ENCODE data around the gene SMARCAL1.
"Not testable (repeated sequence)": the region's sequence is repeated elsewhere in the genome, so short reads cannot be mapped to it uniquely, and the experiment has no call there.

SMARCAL1 gene

DNA sequence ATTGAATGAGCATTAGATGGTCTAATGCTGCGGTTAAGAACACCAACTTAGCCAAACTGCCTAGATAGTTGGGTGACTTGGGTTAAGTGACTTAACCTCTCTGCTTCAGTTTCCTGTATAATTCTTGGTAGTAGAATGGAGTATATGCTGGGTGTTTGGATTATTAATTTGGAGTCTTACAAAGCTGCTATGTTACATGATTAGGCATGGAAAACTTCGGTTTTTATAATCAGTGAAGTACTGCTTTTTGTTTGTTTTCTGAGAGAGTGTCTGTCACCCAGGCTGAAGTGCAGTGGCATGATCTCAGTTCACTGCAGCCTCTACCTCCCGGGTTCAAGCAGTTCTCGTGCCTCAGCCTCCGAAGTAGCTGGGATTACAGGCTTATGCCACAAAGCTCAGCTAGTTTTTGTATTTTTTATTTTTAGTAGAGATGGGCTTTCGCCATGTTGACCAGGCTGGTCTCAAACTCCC lies 90.9 kb downstream of the SMARCAL1 start:
- DNase-seq: no peak

DNA sequence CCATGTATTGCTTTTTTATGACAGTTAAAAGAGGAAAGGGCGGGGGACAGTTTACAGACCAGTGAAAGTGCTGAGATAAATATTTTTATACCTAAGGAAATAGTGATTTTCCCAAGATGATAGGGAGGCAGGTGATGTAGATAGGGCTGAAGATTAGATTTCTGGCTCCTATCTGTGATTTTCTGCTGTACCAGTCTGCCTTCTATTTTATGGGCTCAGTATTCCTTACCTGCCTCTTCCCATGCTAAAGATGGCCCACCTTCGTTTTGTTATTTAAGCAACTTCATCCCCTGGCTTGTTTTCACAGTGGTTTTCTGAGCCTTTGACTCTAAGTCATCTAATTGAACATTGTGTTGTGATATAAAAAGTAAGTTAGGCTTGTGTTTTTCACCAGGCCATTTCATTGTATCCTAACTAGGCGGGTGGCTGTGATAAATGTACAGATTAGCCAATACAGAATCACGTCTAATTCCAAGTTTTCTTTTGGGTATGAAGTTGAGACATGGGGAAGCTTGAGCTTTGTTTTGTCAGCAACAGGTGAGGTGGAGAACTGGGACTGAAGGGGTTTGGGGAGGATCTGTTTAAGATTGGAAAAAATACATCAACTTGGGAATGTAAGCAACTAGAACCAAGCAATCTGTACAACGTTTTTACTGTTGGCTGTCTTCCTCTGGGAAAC lies 91.6 kb downstream of the SMARCAL1 start:
- no peak for DNase-seq

DNA sequence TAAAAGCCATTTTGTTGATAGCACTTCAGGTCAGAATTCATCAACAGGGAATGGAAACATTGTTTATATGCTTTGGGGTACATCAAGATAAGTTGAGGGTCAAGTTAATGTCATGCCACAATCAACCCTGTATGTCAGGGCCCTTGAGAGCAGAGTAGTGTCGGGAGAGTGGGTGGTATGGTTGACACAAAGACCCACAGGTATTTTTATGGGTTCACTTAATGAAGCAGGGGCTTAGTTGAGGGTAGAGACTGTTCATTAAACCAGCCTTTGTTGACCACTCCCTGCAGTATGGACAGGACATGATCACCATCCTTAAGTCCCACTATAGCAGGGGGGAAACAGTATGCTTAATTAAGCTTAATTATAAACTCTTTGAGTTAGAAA lies 92.1 kb downstream of the SMARCAL1 start:
- no peak for DNase-seq

DNA sequence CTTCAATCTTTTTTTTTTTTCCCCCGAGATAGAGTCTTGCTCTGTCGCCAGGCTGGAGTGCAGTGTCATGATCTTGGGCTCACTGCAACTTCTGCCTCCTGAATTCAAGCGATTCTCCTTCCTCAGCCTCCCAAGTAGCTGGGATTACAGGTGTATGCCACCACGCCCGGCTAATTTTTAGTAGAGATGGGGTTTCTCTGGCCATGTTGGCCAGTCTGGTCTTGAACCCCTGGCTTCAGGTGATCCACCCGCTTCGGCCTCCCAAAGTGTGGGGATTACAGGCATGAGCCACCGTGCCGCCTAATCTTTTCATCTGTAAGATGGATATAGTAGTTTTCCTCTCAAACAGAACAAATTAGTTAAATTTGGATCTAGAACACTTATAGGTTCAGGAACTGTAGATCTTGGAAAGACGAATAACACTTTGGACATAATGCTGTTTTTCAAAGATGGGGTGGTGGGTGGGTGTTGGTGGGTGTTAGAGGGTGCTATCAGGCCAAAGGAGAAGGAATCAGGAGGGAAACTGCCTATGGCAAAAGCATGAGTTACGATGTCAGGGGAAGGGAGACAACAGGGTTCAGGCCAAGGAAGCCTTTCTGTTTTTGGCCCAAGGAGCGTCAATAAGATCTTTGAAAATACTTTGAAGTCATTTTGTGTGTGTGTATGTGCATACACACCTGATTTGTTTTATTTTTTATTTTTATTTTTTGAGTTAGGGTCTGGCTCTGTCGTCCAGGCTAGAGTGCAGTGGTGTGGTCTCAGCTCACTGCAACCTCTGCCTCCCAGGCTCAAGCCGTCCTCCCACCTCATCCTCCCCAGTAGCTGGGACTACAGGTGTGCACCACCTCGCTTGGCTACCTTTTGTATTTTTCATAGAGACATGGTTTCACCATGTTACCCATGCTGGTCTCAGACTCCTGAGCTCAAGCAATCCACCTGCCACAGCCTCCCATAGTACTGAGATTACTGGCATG lies 93.1 kb downstream of the SMARCAL1 start:
- DNase-seq: no peak

DNA sequence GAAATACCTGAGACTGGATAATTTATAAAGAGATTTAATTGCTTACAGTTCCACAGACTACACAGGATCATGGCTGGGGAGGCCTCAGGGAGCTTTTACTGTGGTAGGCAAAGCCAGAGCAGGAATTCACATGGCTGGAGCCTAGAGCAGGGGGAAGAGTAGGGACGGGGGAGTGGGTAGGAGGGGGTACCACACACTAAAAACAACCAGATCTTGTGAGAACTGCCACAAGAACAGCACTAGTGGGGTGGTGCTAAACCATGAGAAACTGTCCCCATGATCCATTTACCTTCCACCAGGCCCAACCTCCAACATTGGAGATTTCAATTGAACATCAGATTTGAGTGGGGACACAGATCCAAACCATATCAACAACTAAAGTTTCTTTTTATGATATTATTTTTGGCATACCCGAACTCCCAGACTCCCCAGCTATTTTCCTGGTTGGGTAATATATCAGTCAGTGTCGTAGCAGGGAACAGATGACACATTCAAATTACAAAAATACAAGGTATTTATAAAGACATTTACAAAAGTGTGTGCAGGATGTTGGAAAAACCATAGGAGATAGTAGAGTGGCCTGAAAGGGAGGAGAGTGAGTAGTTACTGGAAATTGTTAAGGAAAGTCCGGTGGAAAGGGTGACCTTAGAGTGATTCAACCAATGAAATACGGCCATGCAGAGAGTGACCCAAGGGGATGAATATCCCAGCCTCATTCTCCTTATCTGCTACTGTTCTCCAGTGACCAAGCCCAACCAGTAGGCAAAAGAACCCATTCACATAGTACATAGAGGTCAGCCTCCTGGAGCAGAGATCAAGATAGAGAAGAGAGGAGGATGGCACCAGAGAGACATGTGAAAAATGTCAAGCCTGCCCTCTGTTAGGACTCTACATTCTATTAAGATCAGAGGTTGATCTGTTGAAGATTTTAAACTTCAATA lies 95.2 kb downstream of the SMARCAL1 start:
- DNase-seq: no peak

DNA sequence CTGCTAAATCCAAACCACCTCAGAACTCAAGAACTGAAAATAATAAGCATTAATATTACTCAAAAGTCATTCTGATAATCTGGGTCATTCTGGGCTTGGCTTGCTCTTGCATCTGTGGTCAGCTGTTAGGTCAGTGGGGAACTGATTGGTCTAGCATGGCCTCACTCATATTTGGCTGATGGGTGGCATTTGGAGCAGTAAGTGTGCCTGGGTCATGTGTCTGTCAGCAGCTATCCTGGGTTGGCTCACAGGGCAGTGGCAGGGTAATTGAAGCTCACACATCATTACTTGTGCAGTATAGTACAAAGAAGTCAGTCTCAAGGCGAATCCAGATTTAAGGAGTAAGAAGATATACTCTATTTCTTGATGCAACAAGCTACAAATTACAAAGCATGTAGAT lies 95.9 kb downstream of the SMARCAL1 start:
- no peak for DNase-seq

DNA sequence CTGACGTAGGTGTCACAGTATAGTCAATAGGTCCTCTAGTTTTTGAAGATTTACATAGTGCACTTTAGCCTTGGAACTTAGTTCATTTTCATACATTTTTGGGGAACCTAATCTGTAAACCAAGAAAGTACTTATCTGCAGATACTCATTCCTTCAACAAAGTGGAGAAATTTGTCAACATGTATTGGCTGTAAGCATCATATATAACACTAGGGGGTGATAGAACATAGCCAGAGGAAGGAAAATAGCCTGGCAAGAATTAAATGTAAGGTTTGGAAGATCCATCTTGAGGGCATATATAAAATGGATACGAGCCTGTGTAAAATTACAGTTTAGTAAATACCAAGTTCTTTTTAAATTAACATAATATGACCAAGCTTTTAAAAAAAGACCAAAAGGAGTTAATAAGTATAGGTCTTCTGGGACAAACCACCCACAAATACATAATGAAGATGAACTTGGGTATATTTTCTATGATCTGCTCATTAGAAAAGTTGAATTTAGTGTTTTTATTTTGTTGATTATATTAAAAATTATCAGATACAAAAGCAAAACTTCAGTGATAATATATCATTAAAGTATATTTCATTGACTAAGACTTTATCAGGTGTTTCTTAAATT lies 104.6 kb downstream of the SMARCAL1 start:
- peak; percentile 20 to 61 for DNase-seq

DNA sequence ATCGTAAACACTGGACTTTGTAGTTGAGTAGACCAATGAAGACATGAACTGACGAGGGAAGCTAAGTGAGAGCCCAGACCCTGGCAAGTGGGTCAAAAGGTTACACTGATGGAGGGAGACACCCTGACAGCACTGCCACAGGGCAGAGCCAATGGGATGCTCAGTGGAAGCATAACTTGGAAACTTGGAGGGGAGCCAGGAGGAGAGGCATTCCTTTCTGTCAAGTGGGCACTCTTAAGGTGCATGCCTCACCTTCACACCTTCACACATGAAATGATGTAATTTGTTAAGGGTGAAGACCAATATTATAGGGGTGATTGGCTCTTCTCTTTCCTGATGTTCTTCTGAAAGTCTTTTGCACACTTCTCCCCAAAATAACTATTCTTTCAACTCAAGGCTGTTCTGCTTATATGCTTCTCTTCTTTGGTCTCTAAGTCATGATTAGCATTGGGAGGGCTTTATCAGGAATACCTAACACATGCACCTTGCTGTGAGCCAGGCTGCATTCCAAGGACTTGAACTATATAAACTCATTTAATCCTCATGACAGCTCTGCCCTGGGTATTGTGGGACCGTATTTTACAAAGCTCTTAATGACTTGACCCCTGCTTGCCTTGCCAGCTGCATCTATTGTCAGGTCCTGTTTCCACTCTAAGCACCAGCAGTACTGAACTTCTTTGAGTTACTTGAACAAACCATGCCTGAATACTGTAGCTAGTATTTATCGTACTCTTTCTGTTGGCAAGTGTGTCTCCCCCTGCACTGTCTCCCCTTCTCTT lies 105.4 kb downstream of the SMARCAL1 start:
- DNase-seq: no peak

DNA sequence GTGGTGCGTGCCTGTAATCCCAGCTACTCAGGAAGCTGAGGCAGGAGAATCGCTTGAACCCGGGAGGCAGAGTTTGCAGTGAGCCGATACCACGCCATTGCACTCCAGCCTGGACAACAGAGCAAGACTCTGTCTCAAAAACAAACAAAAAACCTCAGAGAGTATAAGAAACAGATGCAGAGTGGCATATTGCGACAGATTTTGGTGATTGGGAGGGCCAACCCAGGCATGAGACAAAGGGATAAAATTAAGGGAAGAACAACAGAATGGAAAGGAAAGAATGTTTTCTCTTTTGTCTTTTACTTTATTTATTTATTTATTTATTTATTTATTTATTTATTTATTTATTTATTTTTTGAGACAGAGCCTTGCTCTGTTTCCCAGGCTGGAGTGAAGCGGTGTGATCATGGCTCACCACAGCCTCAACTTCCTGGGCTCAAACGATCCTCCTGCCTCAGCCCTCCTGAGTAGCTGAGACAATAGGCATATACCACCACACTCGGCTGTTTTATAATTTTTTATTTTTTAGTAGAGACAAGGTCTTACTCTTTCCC lies 106.4 kb downstream of the SMARCAL1 start:
- not testable (repeated sequence) for DNase-seq

DNA sequence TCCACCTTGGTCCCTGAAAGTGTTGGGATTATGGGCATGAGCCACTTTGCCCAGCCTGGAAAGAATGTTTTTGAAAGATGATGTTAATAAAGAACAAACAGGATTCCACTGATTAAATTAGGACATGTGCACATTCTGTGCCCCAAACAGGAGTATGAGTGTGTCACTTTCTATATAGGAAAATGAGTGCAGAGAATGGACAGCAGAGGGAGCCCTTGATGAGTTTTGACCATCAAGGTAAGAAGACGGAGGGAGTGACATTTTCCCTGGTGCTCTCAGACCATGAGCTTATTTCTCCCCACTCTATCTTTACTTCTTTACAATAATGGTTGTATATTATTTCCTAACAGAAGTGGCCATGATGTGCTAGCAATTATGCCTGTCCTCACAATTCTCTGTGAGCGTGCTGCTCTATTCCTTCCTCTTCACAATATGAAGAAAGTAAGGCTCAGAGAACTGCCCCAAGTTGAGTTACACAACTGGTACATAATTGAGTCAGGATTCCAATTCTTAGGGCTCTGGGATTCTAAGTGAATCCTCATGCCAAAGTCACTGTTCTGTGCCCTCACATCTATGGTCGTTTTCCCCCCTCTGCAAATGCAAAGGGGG lies 107.0 kb downstream of the SMARCAL1 start:
- peak; percentile 57 to 81 for DNase-seq

DNA sequence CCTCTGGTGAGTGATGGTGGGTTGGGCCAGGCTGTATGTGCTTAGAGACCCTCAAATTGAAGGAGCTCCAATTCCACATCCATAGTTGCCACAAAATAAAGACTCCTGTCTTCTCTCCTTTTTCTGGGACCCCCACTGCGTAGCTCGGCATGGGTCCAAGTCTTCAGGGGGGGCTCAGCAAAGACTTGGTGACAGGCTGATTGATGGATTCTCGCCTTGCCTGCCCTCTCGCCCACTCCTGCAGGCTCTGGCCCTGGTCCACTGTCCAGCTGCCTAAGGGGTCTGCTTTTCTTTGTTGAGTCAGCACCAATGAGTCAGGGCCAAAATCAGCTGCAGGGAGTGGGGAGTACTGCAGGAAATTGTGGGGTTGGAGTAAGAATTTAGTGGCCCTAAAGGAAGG lies 107.8 kb downstream of the SMARCAL1 start:
- DNase-seq: peak in 1 of 2 experiments; percentile 26

DNA sequence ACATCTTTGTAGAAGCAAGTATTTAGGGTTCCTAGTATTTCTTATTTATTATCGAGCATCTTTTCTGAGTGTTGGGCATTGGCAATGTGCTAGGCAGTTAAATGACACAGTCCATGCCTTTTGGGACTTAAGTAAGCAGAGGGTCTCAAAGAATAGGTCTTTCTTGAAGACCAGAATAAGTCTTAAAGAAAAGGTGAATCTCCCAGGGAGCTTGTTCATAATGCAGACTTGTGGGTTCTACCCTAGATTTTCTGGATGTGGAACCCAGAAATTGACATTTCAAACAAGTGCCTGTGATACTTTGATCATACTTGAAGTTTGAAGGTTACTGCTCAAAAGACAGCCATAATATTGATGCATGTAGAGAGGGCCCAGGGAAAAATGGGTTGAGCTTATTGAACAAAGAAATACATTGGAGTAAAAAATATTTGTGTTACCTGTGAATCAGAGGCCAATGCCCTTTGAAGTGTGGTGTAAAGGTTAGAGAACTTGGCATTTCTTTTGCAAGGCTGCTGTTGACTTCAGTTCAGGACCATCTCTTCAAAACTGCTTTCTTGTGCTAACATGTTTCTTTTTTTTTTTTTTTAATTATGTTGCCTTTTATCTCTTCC lies 110.7 kb downstream of the SMARCAL1 start:
- no peak for DNase-seq

DNA sequence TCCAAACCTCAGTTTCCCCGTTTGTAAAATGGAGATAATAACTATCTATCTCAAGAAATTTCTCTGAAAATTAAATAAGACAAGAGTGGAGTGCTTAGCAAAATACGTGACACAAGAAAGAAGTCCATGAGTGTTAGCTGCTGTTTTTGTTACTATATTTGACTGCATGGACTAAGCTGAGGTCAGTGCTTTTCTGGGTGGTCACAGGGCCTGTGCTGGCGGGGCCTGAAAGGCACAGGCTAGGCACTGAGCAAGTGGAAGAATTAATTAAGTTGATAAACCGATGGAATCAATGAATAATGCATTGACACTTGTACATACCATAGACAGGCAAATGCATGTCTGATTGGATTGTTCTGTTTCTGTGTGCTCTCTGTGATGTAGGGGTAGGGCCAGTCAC lies 113.7 kb downstream of the SMARCAL1 start:
- no peak for DNase-seq

DNA sequence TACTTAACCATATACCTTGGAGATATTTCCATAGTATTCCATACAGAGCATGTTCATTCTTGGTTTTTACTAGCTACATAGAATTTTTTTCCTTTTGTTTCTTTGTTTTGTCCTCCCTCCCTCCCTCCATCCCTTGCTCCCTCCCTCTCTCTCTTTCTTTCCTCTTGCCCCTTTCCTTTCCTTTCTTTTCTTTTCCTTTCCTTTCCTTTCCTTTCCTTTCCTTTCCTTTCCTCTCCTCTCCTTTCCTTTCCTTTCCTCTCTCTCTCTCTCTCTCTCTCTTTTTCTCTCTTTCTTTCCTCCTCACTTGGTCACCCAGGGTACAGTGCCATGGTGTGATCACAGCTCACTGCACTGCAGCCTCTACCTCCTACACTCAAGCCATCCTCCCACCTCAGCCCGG lies 114.7 kb downstream of the SMARCAL1 start:
- DNase-seq: no peak

DNA sequence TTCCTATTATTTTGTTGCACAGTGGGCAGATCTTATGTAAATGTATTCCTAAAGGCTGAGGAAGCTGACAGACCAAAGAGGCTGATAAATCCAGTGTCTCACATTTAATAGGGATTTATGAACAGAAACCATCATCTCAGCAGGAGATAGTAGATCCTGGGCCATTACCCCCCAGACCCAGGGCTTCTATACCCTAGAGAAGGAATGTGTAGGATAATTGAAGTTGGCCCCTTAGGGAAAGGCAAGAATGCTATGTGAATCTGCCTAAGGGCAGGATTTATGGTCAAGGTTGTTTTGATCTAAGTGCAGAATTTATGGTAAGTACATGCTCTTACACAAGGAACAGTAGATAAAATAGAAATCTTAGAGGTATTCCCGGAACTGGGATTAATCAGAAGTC lies 115.3 kb downstream of the SMARCAL1 start:
- no peak for DNase-seq

DNA sequence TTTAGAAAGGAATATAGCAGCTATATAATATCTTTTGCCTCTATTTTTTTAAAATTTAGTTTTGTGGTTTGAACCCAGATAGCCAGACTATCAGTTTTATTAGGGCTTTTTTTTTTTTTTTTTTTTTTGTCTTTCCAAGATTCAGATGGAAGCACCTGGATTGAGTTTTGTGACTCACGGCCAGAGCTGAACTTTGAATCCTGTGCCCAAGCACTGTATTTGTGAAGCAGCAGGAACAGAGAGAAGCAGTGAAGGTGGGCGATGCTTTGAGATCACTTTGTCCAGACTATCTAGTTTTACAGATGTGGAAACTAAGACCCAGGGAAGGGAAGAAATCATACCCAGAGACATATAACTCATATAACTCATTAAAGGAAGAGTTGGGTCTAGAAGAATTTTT lies 120.3 kb downstream of the SMARCAL1 start:
- no peak for DNase-seq

Data from NCI-H446 (cell line).